ENCODE data around the gene PPP3R1. TPM values are rescaled to one million over a fixed set of nuclear protein-coding genes. Genes with fewer than 3 reads are reported as not detected.
A peak's percentile ranks its signal among the peaks of the same experiment; 100 is the strongest.

The PPP3R1 gene
- total and polyA plus RNA-seq, 9 of the 15 experiments (the other 6 are each of a cell fraction or from before 2014, with no cell fraction given) = 3.7 to 70.0 (median 24.8) TPM

GRCh38 chr2:68134554-68134953 is 117.8 kb downstream of the PPP3R1 start (continued):
- TF ChIP-seq CEBPZ (IDR thresholded peaks at IDR 0.05; ENCODE audit: borderline replicate concordance, low read depth, low read length) (no peak), BRD9 (IDR thresholded peaks at IDR 0.05; ENCODE audit: low read depth, partially characterized antibody) (no peak)

- FAIRE-seq (no peak), ATAC-seq (no peak), DNase-seq (ENCODE audit: extremely low read depth in 1 of 4, low spot score in 3 of 4) (peak in 2 of 4 experiments; percentile 18 to 27)
- BruUV-seq (replicated peaks) = no TSS peak
- H3K4me1 ChIP-seq (replicated peaks in 1 of 2; ENCODE audit: control insufficient read depth in 2 of 2, insufficient read depth in 2 of 2, low read length in 2 of 2) = peaks cover 7 to 25% of the 10 kb centered on the region in 2 experiments; a peak in 4 of 5 replicates
- ChIA-PET POLR2A (interaction anchor here (0.7 kb wide), 1 partner anchor 1695 kb away, joined by 3 read pairs; no protein-coding TSS in a partner anchor), CTCF (ENCODE audit: low intra/inter-chr PET ratio) (interaction anchor here (0.6 to 1.3 kb wide), 2 partner anchors 12 to 93 kb away, joined by 3 to 4 read pairs; no protein-coding TSS in a partner anchor)
- no peaks in the 10 kb centered on the region for H3K9me3 ChIP-seq (replicated peaks; ENCODE audit: control insufficient read depth, insufficient read depth, low read depth, low read length)
- WGBS (ENCODE audit: insufficient coverage, low coverage, missing lambda C conversion rate) = 76% methylated on average over 1 of the region's 1 CpG
- in situ Hi-C loops (cut with MboI) = no loop called here
- H4K20me1 ChIP-seq (replicated peaks; ENCODE audit: control insufficient read depth, insufficient read depth, low read length) = no peaks in the 10 kb centered on the region
- no peaks in the 10 kb centered on the region for H3K27me3 ChIP-seq (ENCODE audit: control insufficient read depth in 2 of 2, insufficient read depth in 2 of 2, low read length in 2 of 2)
- H3K79me2 ChIP-seq (ENCODE audit: control insufficient read depth, insufficient read depth, low read length) = no peaks in the 10 kb centered on the region
- H3K27ac ChIP-seq (ENCODE audit: extremely low read depth, low read depth, low read length) = no peak overlapping the region
- H3K9me1 ChIP-seq (ENCODE audit: control insufficient read depth, insufficient read depth, low read length) = no peaks in the 10 kb centered on the region
- intact Hi-C loops (cut with micrococcal nuclease) = loop anchor here (2.0 kb wide), 1 partner anchor 23 kb away; the partner anchor contains the start of gene PNO1
- peaks cover 4% of the 10 kb centered on the region; the same call in 1 of the 3 replicates for H3K36me3 ChIP-seq (ENCODE audit: control insufficient read depth, insufficient read depth, low read length)
- no peak overlapping the region for H3K4me2 ChIP-seq (ENCODE audit: insufficient read depth, low read length)
- no peak overlapping the region for H3K9ac ChIP-seq (ENCODE audit: insufficient read depth in 1 of 2, low read depth in 2 of 2, low read length in 2 of 2)
- H3K4me3 ChIP-seq = no peak overlapping the region
- no peak overlapping the region for H2AFZ ChIP-seq (ENCODE audit: low read depth, low read length)
- no peak for TF ChIP-seq YBX1 (IDR thresholded peaks at IDR 0.05)
- no peak for TF ChIP-seq GABPB1 (CRISPR knock-in tag; IDR thresholded peaks at IDR 0.05)
- no peak for TF ChIP-seq SUPT5H (IDR thresholded peaks at IDR 0.05)
- peak; percentile 25; the same call in 1 of the 2 replicates for TF ChIP-seq GATA2 (CRISPR knock-in tag; IDR thresholded peaks at IDR 0.05)
- TF ChIP-seq NFYB (IDR thresholded peaks at IDR 0.05; ENCODE audit: extremely low read depth, insufficient read length) = peak; percentile 46
- no peak for TF ChIP-seq ZNF592 (IDR thresholded peaks at IDR 0.05)
- TF ChIP-seq HMGXB4 (CRISPR knock-in tag; IDR thresholded peaks at IDR 0.05) = no peak
Measured at GRCh38 chr2:68134120-68134519, 118.2 kb downstream of the PPP3R1 start.

Measured in K562 (cell line).